GM18907 (cell line): Measurements from ENCODE around the gene IFITM2.
A peak's percentile ranks its signal among the peaks of the same experiment; 100 is the strongest.
"Not testable (repeated sequence)": the region's sequence is repeated elsewhere in the genome, so short reads cannot be mapped to it uniquely, and the experiment has no call there.

ENCODE experiments used
- ATAC-seq: cut with Tn5 transposase; IDR thresholded peaks from one replicate; pipeline ENCODE4 v1.9.1; 2021; ENCODE audit warnings: mild to moderate bottlenecking, moderate library complexity; ENCODE audit not compliant: unreplicated experiment

The IFITM2 gene

GRCh38 chr11:339963-340362 is 32.3 kb downstream of the IFITM2 start:
- ATAC-seq, result no peak

GRCh38 chr11:340539-341512 is 33.2 kb downstream of the IFITM2 start:
- no peak for ATAC-seq

- no peak for ATAC-seq
Observed at GRCh38 chr11:342328-342727, 34.7 kb downstream of the IFITM2 start.

- ATAC-seq, result no peak
Observed at GRCh38 chr11:344836-345578, 37.4 kb downstream of the IFITM2 start.

GRCh38 chr11:346529-346928 is 38.9 kb downstream of the IFITM2 start:
- ATAC-seq, result no peak

- not testable (repeated sequence) for ATAC-seq
Observed at GRCh38 chr11:349270-349954, 41.8 kb downstream of the IFITM2 start.

GRCh38 chr11:350033-350722 is 42.6 kb downstream of the IFITM2 start:
- peak; percentile 24 for ATAC-seq

GRCh38 chr11:350723-351255 is 43.2 kb downstream of the IFITM2 start:
- peak; percentile 61 for ATAC-seq

GRCh38 chr11:351411-351810 is 43.8 kb downstream of the IFITM2 start:
- no peak for ATAC-seq

- no peak for ATAC-seq
Observed at GRCh38 chr11:352456-353031, 44.9 kb downstream of the IFITM2 start.

- ATAC-seq, result no peak
Observed at GRCh38 chr11:353179-353873, 45.7 kb downstream of the IFITM2 start.

GRCh38 chr11:355581-356458 is 48.2 kb downstream of the IFITM2 start:
- ATAC-seq, result peak; percentile 52

GRCh38 chr11:356610-357009 is 49.0 kb downstream of the IFITM2 start:
- ATAC-seq, result no peak

GRCh38 chr11:357582-357981 is 50.0 kb downstream of the IFITM2 start:
- no peak for ATAC-seq

- ATAC-seq, result no peak
Observed at GRCh38 chr11:358129-358800, 50.6 kb downstream of the IFITM2 start.
